Raji (cell line): ENCODE results near the gene MATK.

Source experiments
- POLR2A ChIP-seq: IDR thresholded peaks from 2 replicates; pipeline ENCODE4 v1.6.1; 2011; ENCODE audit warnings: low read depth, low read length, control low read depth; ENCODE audit not compliant: insufficient read depth

MATK gene

GRCh38 chr19:3733549-3734309 is 52.5 kb downstream of the MATK start:
- no peak for TF ChIP-seq POLR2A

- no peak for TF ChIP-seq POLR2A
Observed at GRCh38 chr19:3732108-3732507, 54.1 kb downstream of the MATK start.

- no peak for TF ChIP-seq POLR2A
Observed at GRCh38 chr19:3730457-3730958, 55.7 kb downstream of the MATK start.
